HepG2 (cell line): ENCODE data around the gene NCOA6. TPM values are rescaled to one million over a fixed set of nuclear protein-coding genes. Genes with fewer than 3 reads are reported as not detected.
A peak's percentile ranks its signal among the peaks of the same experiment; 100 is the strongest.

Experiments used
- ATAC-seq: fragments of 200-7000 bp; cut with Tn5 transposase; 3 replicates; pipeline ENCODE4 v1.9.1; 2020; ENCODE audit warnings: mild to moderate bottlenecking, moderate library complexity
- BruUV-seq: library from RNA; stranded (reverse); fragments of 400-500 nt; replicated peaks from 2 replicates; lab custom pipeline; 2021; lab: Mats Ljungman, UMichigan
- CTCF ChIA-PET: fragments of 300-600 bp; formaldehyde crosslinking; extraction: SDS; loops from one replicate; lab custom pipeline; 2021; ENCODE audit warnings: low total read pairs, inconsistent platforms, low intra/inter-chr PET ratio; lab: Yijun Ruan, JAX
- POLR2A ChIA-PET: fragments of 350-600 bp; sonication (Branson Sonifier 250); formaldehyde crosslinking; loops from one replicate; lab custom pipeline; 2020; ENCODE audit warnings: antibody characterized with exemption, inconsistent platforms; lab: Yijun Ruan, JAX
- DNase-seq: peaks from one replicate; pipeline ENCODE4 v3.0.0-alpha.2; 2015; ENCODE audit warnings: low spot score
- FAIRE-seq: peaks from 3 replicates; lab custom pipeline; 2011; peaks lifted over from hg19 to GRCh38; lab: Jason Lieb, UNC
- H2AFZ ChIP-seq: one replicate; pipeline ENCODE4 v1.6.1; 2011; ENCODE audit warnings: low read length, inconsistent platforms
- H3K27ac ChIP-seq: fragments of 300-600 bp; 3 replicates; pipeline ENCODE4 v1.8.0; 2011; ENCODE audit warnings: mixed run types, mild to moderate bottlenecking, mixed read lengths, low read length, inconsistent platforms; ENCODE audit not compliant: insufficient read depth; ENCODE audit errors: extremely low read length
- H3K27me3 ChIP-seq, 2 experiments: fragments of 200-600 bp in 1 of 2; 2 replicates in 1 of 2; 3 replicates in 1 of 2; pipeline versions ENCODE4 v1.6.0 to v1.8.0; 2011; ENCODE audit warnings: low read length in 2 of 2, mild to moderate bottlenecking in 2 of 2, moderate library complexity in 2 of 2, inconsistent platforms in 1 of 2; ENCODE audit not compliant: insufficient read depth in 2 of 2, control insufficient read depth in 1 of 2
- H3K36me3 ChIP-seq, 2 experiments: fragments of 200-600 bp in 1 of 2; replicated peaks in 1 of 2; 2 replicates in 1 of 2; 3 replicates in 1 of 2; pipeline versions ENCODE4 v1.5.1 to v1.8.0; 2011; ENCODE audit warnings: low read length in 2 of 2, inconsistent platforms in 1 of 2; ENCODE audit not compliant: insufficient read depth in 2 of 2, control insufficient read depth in 1 of 2
- H3K4me1 ChIP-seq: 2 replicates; pipeline ENCODE4 v1.5.1; 2012; ENCODE audit warnings: low read length, inconsistent platforms; ENCODE audit not compliant: insufficient read depth
- H3K4me2 ChIP-seq: 2 replicates; pipeline ENCODE4 v1.6.0; 2011; ENCODE audit warnings: low read depth, low read length, inconsistent platforms
- H3K4me3 ChIP-seq, 3 experiments: fragments of 200-600 bp in 1 of 3; sonication (generic), shearing (Covaris generic) in 1 of 3; replicated peaks in 1 of 3; 2 replicates each; pipeline ENCODE4 v1.5.1; 2011 to 2016; ENCODE audit warnings: low read length in 3 of 3, inconsistent platforms in 2 of 3, low read depth in 2 of 3, mild to moderate bottlenecking in 2 of 3, control low read depth in 1 of 3, mixed read lengths in 1 of 3; ENCODE audit not compliant: insufficient read depth in 1 of 3
- H3K79me2 ChIP-seq: one replicate; pipeline ENCODE4 v1.6.1; 2011; ENCODE audit warnings: low read length, inconsistent platforms; ENCODE audit not compliant: insufficient read depth
- H3K9ac ChIP-seq: 2 replicates; pipeline ENCODE4 v1.6.0; 2011; ENCODE audit warnings: mild to moderate bottlenecking, low read depth, low read length, inconsistent platforms; ENCODE audit not compliant: insufficient read depth
- H3K9me3 ChIP-seq: 2 replicates; pipeline ENCODE4 v1.5.1; 2012; ENCODE audit warnings: mild to moderate bottlenecking, low read length
- H4K20me1 ChIP-seq: 2 replicates; pipeline ENCODE4 v1.6.0; 2011; ENCODE audit warnings: inconsistent platforms, mild to moderate bottlenecking, low read length, moderate library complexity; ENCODE audit not compliant: insufficient read depth
- FOXP1 ChIP-seq, 2 experiments: fragments of 450-650 bp in 1 of 2; IDR thresholded peaks; 2 replicates each; pipeline ENCODE4 v1.6.1; 2017 to 2018; ENCODE audit warnings: antibody characterized with exemption in 1 of 2
- IRX3 ChIP-seq: sonication (generic); formaldehyde crosslinking; IDR thresholded peaks from 2 replicates; pipeline ENCODE4 v1.8.1; 2023; ENCODE audit warnings: mild to moderate bottlenecking, low read depth, missing genetic modification reagents, borderline replicate concordance
- NCOA1 ChIP-seq: sonication (generic); formaldehyde crosslinking; IDR thresholded peaks from 2 replicates; pipeline ENCODE4 v1.9.0; 2021; ENCODE audit warnings: missing genetic modification reagents
- NR2C2 ChIP-seq: sonication (generic); formaldehyde crosslinking; IDR thresholded peaks from 2 replicates; pipeline ENCODE4 v1.4.0; 2020; ENCODE audit warnings: missing genetic modification reagents, mild to moderate bottlenecking, moderate library complexity, borderline replicate concordance
- PAF1 ChIP-seq: IDR thresholded peaks from 2 replicates; pipeline ENCODE4 v1.6.1; 2016; ENCODE audit warnings: missing genetic modification reagents, missing compliant biosample characterization
- RORA ChIP-seq: sonication (generic); formaldehyde crosslinking; IDR thresholded peaks from 2 replicates; pipeline ENCODE4 v1.5.0; 2020; ENCODE audit warnings: mild to moderate bottlenecking, missing genetic modification reagents, moderate library complexity
- ZNF329 ChIP-seq: sonication (generic); formaldehyde crosslinking; IDR thresholded peaks from 2 replicates; pipeline ENCODE4 v1.9.0; 2021; ENCODE audit warnings: low read depth, mild to moderate bottlenecking, missing genetic modification reagents
- ZNF576 ChIP-seq: sonication (generic); formaldehyde crosslinking; IDR thresholded peaks from 2 replicates; pipeline ENCODE4 v1.4.0; 2020; ENCODE audit warnings: mild to moderate bottlenecking, missing genetic modification reagents
- ZSCAN12 ChIP-seq: sonication (generic); formaldehyde crosslinking; IDR thresholded peaks from 2 replicates; pipeline ENCODE4 v1.9.0; 2021; ENCODE audit warnings: mild to moderate bottlenecking, missing genetic modification reagents
- WGBS: methylation state at CpG from one replicate; pipeline ENCODE4 v1.1.6; 2017; ENCODE audit warnings: low lambda C conversion rate; 5-methylcytosine and 5-hydroxymethylcytosine counted together
- in situ Hi-C: cut with HindIII; loops from 2 replicates; pipeline ENCODE4 v1.10.0; 2017; ENCODE audit warnings: low pct_unique_long_range_greater_than_20kb; ENCODE audit not compliant: extremely low pct_ligation_motif_present
- intact Hi-C: fragments of 100-400 bp; cut with micrococcal nuclease; formaldehyde crosslinking; loops from one replicate; pipeline ENCODE4 v1.10.0; 2022; ENCODE audit not compliant: unreplicated experiment
- polyA plus RNA-seq, 8 experiments: library from polyadenylated mRNA; depleted of rRNA in 3 of 8; stranded (reverse) in 7 of 8; unstranded in 1 of 8; fragments of >200 nt; fragmentation: Illumina TruSeq in 4 of 8; extraction: Trizol in 4 of 8; gene quantifications; 2 replicates each; pipeline versions ENCODE4 v1.2.1 to v1.2.3, GENCODE V29; 2011 to 2016; ENCODE audit warnings: low read depth in 4 of 8, missing spikeins in 1 of 8, mixed read lengths in 1 of 8; ENCODE audit not compliant: insufficient read depth in 1 of 8
- total RNA-seq, 5 experiments: library from RNA; depleted of rRNA; stranded (reverse); fragments of >200 nt; fragmentation: Illumina TruSeq; extraction: Trizol; gene quantifications; 2 replicates each; pipeline ENCODE4 v1.2.3, GENCODE V29; 2016; ENCODE audit warnings: low read depth in 1 of 5

NCOA6 gene
- total and polyA plus RNA-seq, 2 of the 13 experiments (the other 11 are each of a cell fraction or from before 2014, with no cell fraction given), result 11.2 to 29.3 TPM

DNA sequence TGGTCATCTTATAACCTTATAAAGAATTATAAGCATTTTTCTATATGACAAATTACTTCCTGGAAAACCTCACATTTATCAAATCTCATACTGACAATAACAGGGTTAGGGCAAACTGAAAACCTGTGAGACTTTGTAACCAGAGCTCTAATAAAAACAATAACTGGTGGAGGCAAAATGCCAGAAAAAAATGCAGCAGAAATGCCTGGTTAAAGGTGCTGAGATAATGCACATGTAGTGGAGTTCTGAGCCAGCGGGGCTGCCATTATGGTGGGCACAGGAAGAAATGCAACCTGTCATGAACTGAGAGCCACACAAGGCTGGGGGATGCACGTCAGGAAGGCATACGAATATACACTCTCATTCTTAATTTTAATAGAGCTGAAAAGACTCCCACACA lies 53.0 kb downstream of the NCOA6 start:
- FAIRE-seq, result no peak
- CTCF ChIA-PET, result no interaction called here
- Histone ChIP-seq H3K27ac (no peak overlapping the region), H3K9me3 (no peaks in the 10 kb centered on the region), H3K4me2 (no peak overlapping the region), H3K4me1 (no peaks in the 10 kb centered on the region), H3K79me2 (no peaks in the 10 kb centered on the region), H3K4me3 (no peak overlapping the region), H3K36me3 (peaks cover 31 to 57% of the 10 kb centered on the region in 2 experiments), H2AFZ (no peak overlapping the region), H4K20me1 (no peaks in the 10 kb centered on the region), H3K27me3 (no peaks in the 10 kb centered on the region), H3K9ac (no peak overlapping the region)
- intact Hi-C loops (no loop called here), in situ Hi-C loops (loop anchor here (10.0 kb wide), 1 partner anchor 198 kb away; no protein-coding TSS in a partner anchor)
- DNase-seq, result no peak
- BruUV-seq, result no TSS peak
- POLR2A ChIA-PET, result no interaction called here
- over 99% methylated on average over 3 of the region's 3 CpGs for WGBS
- ATAC-seq, result no peak
- no peak for TF ChIP-seq ZNF576 (CRISPR knock-in tag)
- TF ChIP-seq ZSCAN12, result no peak
- TF ChIP-seq RORA (CRISPR knock-in tag), result no peak
- TF ChIP-seq ZNF329, result no peak

GRCh38 chr20:34771680-34772081 lies 53.8 kb downstream of the NCOA6 start:
- POLR2A ChIA-PET, result no interaction called here
- intact Hi-C loops, result no loop called here
- FAIRE-seq (no peak), ATAC-seq (no peak)
- BruUV-seq, result no TSS peak
- CTCF ChIA-PET, result interaction anchor here (3.6 kb wide), 1 partner anchor 192 kb away, joined by 25 read pairs; no protein-coding TSS in a partner anchor
- WGBS, result 92% methylated on average over 3 of the region's 3 CpGs
- Histone ChIP-seq H3K4me2 (no peak overlapping the region), H3K9ac (no peak overlapping the region), H3K9me3 (no peaks in the 10 kb centered on the region), H3K27me3 (no peaks in the 10 kb centered on the region), H2AFZ (no peak overlapping the region), H3K36me3 (peaks cover 38 to 64% of the 10 kb centered on the region in 2 experiments), H3K4me1 (no peaks in the 10 kb centered on the region)
- TF ChIP-seq FOXP1 (IDR thresholded peaks at IDR 0.05) (no peak), FOXP1 (CRISPR knock-in tag; IDR thresholded peaks at IDR 0.05) (no peak), PAF1 (CRISPR knock-in tag) (no peak), NCOA1 (CRISPR knock-in tag) (0 out of 2 replicates have a peak, but pooled peaks have one; percentile 21), IRX3 (CRISPR knock-in tag) (no peak), NR2C2 (CRISPR knock-in tag) (no peak)
- TF ChIP-seq, all 625 proteins: peak for 1
- DNase-seq, result no peak
- Histone ChIP-seq H3K27ac (no peak overlapping the region), H3K79me2 (no peaks in the 10 kb centered on the region), H4K20me1 (no peaks in the 10 kb centered on the region), H3K4me3 (no peak overlapping the region)
- in situ Hi-C loops, result loop anchor here (10.0 kb wide), 1 partner anchor 197 kb away; no protein-coding TSS in a partner anchor
